ENCODE measurements around the gene NHSL1. TPM values are rescaled to one million over a fixed set of nuclear protein-coding genes. Genes with fewer than 3 reads are reported as not detected.

Gene NHSL1
- total RNA-seq, 1 experiment from 2014 or later = 32.1 TPM

DNA sequence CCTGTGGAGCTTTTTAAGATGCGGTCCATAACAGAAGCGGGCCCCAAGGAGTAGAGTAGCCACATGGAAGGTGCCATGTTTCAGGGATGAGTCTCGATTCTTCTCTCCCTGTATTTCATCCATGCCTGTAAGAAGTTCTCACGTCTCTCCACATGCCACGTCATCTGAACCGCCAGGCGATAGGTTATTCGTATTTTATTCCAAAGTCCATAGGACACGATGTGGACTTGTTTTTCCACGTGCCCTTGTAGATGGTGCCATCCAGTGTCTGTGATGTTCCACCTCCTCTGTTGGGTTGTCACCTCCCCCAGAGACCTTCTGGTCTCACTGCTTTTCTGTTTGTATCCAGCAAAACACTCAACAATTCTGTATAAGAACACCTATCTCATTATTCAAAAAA, 77.7 kb downstream of the NHSL1 start:
- no peaks in the 10 kb centered on the region for H3K9me3 Mint-ChIP-seq (ENCODE audit: unreplicated experiment)
- no TSS peak for BruUV-seq (replicated peaks)

DNA sequence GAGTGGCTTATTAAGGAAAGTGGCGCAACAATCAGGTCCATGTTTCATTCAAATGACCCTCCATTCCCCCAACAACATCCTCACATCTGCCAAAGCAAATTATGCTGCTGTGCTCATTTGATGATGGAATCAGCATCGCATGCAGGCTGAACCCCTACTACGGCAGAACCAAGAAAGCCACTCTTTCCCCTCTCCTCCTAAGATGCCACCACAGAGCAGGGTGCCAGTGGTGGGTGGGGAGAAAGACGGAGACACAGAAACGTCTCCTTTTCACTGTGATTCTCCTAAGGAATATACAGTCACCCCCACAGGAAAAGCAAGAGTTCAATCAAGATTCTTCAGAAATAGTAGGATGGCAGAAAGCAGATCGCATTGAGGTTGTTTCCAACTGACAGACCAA, 78.2 kb downstream of the NHSL1 start:
- TF ChIP-seq, protein P1, sequence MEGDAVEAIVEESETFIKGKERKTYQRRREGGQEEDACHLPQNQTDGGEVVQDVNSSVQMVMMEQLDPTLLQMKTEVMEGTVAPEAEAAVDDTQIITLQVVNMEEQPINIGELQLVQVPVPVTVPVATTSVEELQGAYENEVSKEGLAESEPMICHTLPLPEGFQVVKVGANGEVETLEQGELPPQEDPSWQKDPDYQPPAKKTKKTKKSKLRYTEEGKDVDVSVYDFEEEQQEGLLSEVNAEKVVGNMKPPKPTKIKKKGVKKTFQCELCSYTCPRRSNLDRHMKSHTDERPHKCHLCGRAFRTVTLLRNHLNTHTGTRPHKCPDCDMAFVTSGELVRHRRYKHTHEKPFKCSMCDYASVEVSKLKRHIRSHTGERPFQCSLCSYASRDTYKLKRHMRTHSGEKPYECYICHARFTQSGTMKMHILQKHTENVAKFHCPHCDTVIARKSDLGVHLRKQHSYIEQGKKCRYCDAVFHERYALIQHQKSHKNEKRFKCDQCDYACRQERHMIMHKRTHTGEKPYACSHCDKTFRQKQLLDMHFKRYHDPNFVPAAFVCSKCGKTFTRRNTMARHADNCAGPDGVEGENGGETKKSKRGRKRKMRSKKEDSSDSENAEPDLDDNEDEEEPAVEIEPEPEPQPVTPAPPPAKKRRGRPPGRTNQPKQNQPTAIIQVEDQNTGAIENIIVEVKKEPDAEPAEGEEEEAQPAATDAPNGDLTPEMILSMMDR (IDR thresholded peaks at IDR 0.05; ENCODE audit: unreplicated experiment) = no peak
- Mint-ChIP-seq H3K4me3 (ENCODE audit: unreplicated experiment) (no peak overlapping the region), H3K9me3 (ENCODE audit: unreplicated experiment) (no peaks in the 10 kb centered on the region), H3K36me3 (ENCODE audit: insufficient read depth, unreplicated experiment) (peaks cover 32% of the 10 kb centered on the region), H3K27ac (ENCODE audit: low read depth, unreplicated experiment) (no peak overlapping the region), H3K4me1 (ENCODE audit: insufficient read depth, unreplicated experiment) (peaks cover 10% of the 10 kb centered on the region), H3K27me3 (ENCODE audit: insufficient read depth, unreplicated experiment) (no peaks in the 10 kb centered on the region)
- intact Hi-C loops (cut with micrococcal nuclease) = no loop called here
- no TSS peak for BruUV-seq (replicated peaks)
- ChIA-PET POLR2A (interaction anchor here (0.5 to 2.3 kb wide), 4 partner anchors 11 to 380 kb away, joined by 3 to 6 read pairs (median 4); partner anchors contain the start of gene HEBP2), CTCF (interaction anchor here (1.1 kb wide), 1 partner anchor 8 kb away, joined by 4 read pairs; no protein-coding TSS in a partner anchor)
- DNase-seq (ENCODE audit: unreplicated experiment) = no peak

More for the DNA sequence above, 77.7 kb downstream of the NHSL1 start:
- Mint-ChIP-seq H3K4me1 (ENCODE audit: insufficient read depth, unreplicated experiment) (peaks cover 10% of the 10 kb centered on the region), H3K36me3 (ENCODE audit: insufficient read depth, unreplicated experiment) (peaks cover 32% of the 10 kb centered on the region), H3K27ac (ENCODE audit: low read depth, unreplicated experiment) (no peak overlapping the region), H3K4me3 (ENCODE audit: unreplicated experiment) (no peak overlapping the region), H3K27me3 (ENCODE audit: insufficient read depth, unreplicated experiment) (no peaks in the 10 kb centered on the region)
- CTCF ChIA-PET = no interaction called here
- DNase-seq (ENCODE audit: unreplicated experiment) = no peak
- intact Hi-C loops (cut with micrococcal nuclease) = no loop called here
- POLR2A ChIA-PET = interaction anchor here (0.7 to 2.3 kb wide), 2 partner anchors 17 to 381 kb away, joined by 4 to 6 read pairs; partner anchors contain the start of gene HEBP2
- TF ChIP-seq, protein P1 (IDR thresholded peaks at IDR 0.05; ENCODE audit: unreplicated experiment) = no peak

DNA sequence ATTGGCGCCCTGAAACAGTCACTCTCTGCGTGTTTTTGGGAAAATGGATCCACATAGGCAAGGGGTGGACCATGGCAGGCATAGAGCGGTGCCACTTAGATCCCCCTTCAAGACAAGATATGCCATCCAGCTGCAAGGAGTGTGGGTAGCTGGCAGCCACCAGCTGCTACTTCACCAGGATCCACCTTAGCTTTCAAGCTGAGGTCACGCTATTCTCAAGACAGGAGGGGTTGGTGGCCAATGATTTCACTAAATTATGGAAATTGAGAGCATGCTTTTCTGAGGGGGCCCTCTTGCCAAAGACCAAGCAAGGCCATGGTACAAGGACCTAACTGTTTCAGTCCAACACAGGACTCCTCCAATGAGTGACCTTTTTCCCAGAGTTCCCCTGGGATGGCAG, 78.9 kb downstream of the NHSL1 start:
- intact Hi-C loops (cut with micrococcal nuclease) = no loop called here
- ChIA-PET POLR2A (interaction anchor here (0.9 to 2.3 kb wide), 2 partner anchors 10 to 15 kb away, joined by 3 to 6 read pairs; partner anchors contain the start of gene HEBP2), CTCF (interaction anchor here (0.9 to 1.1 kb wide), 3 partner anchors 9 to 306 kb away, joined by 3 to 4 read pairs (median 4); no protein-coding TSS in a partner anchor)
- Mint-ChIP-seq H3K27ac (ENCODE audit: low read depth, unreplicated experiment) (no peak overlapping the region), H3K4me3 (ENCODE audit: unreplicated experiment) (no peak overlapping the region), H3K27me3 (ENCODE audit: insufficient read depth, unreplicated experiment) (no peaks in the 10 kb centered on the region), H3K36me3 (ENCODE audit: insufficient read depth, unreplicated experiment) (peaks cover 32% of the 10 kb centered on the region), H3K4me1 (ENCODE audit: insufficient read depth, unreplicated experiment) (peaks cover 10% of the 10 kb centered on the region), H3K9me3 (ENCODE audit: unreplicated experiment) (no peaks in the 10 kb centered on the region)
- no peak for DNase-seq (ENCODE audit: unreplicated experiment)
- BruUV-seq (replicated peaks) = no TSS peak
- TF ChIP-seq, protein P1 (IDR thresholded peaks at IDR 0.05; ENCODE audit: unreplicated experiment) = no peak

DNA sequence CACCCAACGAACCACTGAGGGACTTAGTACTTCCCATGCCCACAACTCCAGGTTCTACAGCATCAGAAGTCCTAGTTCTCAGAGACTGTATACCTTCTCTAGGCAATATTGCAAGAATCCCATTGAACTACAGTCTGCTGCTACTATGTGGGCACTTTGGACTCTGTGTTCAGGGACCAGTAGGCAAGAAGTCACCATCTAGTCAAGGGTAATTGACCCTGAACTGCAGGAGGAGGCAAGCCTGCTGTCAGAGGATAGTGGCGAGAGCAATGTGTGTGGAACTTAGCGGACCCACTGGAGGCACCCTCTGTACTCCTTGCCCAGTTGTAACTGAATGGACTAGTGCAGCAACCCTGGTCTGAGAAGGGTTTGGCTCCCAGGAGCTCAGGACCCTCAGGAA, 79.5 kb downstream of the NHSL1 start:
- DNase-seq (ENCODE audit: unreplicated experiment) = no peak
- no TSS peak for BruUV-seq (replicated peaks)
- CTCF ChIA-PET = interaction anchor here (0.9 to 1.1 kb wide), 3 partner anchors 9 to 306 kb away, joined by 3 to 4 read pairs (median 4); no protein-coding TSS in a partner anchor

More for the DNA sequence above, 79.5 kb downstream of the NHSL1 start:
- no peak overlapping the region for H3K4me3 Mint-ChIP-seq (ENCODE audit: unreplicated experiment)
- intact Hi-C loops (cut with micrococcal nuclease) = loop anchor here (10.0 kb wide), 2 partner anchors 275 to 415 kb away; no protein-coding TSS in a partner anchor
- no peaks in the 10 kb centered on the region for H3K9me3 Mint-ChIP-seq (ENCODE audit: unreplicated experiment)
- peaks cover 36% of the 10 kb centered on the region for H3K36me3 Mint-ChIP-seq (ENCODE audit: insufficient read depth, unreplicated experiment)
- POLR2A ChIA-PET = interaction anchor here (2.3 kb wide), 1 partner anchor 15 kb away, joined by 6 read pairs; the partner anchor contains the start of gene HEBP2
- no peaks in the 10 kb centered on the region for H3K27me3 Mint-ChIP-seq (ENCODE audit: insufficient read depth, unreplicated experiment)
- H3K4me1 Mint-ChIP-seq (ENCODE audit: insufficient read depth, unreplicated experiment) = peaks cover 15% of the 10 kb centered on the region
- TF ChIP-seq, protein P1 (IDR thresholded peaks at IDR 0.05; ENCODE audit: unreplicated experiment) = no peak
- no peak overlapping the region for H3K27ac Mint-ChIP-seq (ENCODE audit: low read depth, unreplicated experiment)
